GM13977 (cell line): ENCODE measurements around the gene ARRDC2.

ENCODE experiments used
- DNase-seq: peaks from one replicate; pipeline ENCODE4 v3.0.0; 2012; ENCODE audit warnings: low spot score
- in situ Hi-C: fragments of 300-500 bp; cut with MboI; formaldehyde crosslinking; loops from one replicate; pipeline ENCODE4 v1.12.0; 2022; ENCODE audit warnings: low sequenced_read_pairs, low pct_unique_long_range_greater_than_20kb, mixed read lengths, inconsistent platforms; ENCODE audit not compliant: unreplicated experiment
- TF ChIP-seq, protein P1 (sequence below): IDR thresholded peaks from 2 replicates; pipeline ENCODE4 v1.5.1; 2012; ENCODE audit warnings: mild to moderate bottlenecking, control low read depth; ENCODE audit not compliant: insufficient read depth; ENCODE audit errors: extremely low read depth, missing control alignments

ARRDC2 gene

DNA sequence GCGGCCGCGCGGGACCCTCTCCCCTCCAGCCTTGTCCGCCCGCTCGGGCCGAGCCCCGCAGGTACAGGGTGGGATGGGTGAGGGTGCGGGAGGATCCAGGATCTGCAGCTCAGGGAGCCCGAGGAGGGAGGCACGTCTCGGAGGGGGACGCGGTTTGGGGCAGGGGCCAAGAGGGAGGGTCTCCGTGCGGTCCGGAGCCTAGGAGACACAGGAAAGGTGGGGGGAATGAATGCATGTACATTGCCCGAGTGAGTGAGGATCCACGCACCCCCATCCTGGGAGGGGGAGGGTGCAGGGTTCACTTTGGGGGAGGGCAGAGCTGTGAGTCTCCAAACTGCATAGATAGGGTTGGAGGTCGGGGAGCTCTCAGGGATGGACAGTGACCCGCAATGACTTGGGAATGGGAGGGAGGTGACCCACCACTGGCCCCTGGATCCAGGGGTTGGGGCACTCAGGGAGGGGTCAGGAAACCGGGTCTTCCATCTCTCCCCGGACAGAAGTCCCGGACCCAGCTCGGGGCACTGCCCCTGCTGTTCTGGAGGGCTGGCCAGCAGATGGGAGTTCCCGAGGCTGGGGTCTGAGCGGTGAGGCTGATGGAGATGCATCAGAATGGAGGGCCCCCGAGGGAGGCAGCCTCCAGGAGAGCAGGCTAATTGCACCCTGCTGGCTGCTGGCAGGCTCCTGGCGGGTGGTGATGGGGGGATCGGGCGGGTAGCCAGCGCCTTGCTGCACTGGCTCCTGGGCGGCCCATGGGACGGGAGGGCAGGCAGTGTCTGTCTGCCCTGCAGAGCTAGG lies 40.5 kb upstream of the ARRDC2 start:
- TF ChIP-seq, protein P1, sequence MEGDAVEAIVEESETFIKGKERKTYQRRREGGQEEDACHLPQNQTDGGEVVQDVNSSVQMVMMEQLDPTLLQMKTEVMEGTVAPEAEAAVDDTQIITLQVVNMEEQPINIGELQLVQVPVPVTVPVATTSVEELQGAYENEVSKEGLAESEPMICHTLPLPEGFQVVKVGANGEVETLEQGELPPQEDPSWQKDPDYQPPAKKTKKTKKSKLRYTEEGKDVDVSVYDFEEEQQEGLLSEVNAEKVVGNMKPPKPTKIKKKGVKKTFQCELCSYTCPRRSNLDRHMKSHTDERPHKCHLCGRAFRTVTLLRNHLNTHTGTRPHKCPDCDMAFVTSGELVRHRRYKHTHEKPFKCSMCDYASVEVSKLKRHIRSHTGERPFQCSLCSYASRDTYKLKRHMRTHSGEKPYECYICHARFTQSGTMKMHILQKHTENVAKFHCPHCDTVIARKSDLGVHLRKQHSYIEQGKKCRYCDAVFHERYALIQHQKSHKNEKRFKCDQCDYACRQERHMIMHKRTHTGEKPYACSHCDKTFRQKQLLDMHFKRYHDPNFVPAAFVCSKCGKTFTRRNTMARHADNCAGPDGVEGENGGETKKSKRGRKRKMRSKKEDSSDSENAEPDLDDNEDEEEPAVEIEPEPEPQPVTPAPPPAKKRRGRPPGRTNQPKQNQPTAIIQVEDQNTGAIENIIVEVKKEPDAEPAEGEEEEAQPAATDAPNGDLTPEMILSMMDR = no peak
- no peak for DNase-seq
- in situ Hi-C loops = no loop called here

GRCh38 chr19:17968362-17968761 lies 39.6 kb upstream of the ARRDC2 start:
- TF ChIP-seq, protein P1 = no peak
- in situ Hi-C loops = no loop called here
- DNase-seq = no peak

DNA sequence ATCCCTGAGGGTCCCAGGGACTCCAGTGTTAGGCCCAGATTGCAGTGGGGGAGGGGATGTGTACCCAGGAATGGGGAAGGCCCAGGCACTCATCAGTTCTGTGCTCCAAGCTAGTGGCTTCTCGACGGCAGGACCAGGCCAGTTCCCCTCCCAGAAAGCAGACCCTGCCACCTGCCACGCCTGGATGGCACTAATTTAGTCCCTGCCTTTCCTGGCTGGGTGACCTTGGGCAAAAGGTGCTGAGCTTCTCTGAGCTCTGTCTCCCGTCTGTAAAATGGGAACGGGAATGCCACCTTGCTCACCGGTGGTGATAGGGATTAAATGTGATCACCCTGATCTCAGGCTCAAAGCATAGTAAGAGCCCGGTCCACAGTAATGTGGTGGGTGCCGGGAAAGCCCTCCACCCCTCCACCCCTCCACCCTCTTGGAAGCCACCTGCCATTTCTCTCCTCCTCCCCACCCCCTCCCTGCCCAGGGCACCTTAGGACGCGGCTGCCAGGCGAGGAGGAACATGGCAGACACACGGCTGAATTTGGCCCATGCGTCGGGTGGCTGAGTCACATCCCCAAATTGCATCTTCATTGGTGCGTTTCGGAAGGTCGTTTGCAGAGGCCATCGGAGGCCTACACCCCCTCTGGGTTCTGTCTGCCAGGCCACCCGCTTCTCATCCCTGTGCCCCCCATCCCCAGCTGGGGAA lies 38.7 kb upstream of the ARRDC2 start:
- TF ChIP-seq, protein P1 = no peak
- no peak for DNase-seq
- in situ Hi-C loops = no loop called here

DNA sequence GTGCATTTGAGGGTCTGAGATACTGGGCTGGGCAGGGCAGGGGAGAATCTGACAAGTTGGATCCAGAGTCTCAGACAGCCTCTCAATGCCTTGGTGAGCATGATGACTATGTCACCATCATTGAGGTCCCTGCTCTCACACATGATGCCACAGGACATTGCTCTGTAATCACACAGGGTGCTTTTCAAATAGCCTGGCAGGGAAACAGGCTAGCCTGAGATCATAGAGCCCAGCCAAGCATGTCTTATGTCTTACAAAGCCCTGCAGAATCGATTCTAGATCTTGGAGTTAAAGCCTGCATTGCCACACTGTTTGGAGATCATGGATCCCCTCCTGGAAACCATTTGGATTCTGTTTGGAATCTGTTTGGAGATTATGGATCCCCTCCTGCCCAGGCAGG lies 35.7 kb upstream of the ARRDC2 start:
- DNase-seq = no peak
- TF ChIP-seq, protein P1 = no peak
- in situ Hi-C loops = no loop called here

- in situ Hi-C loops = no loop called here
- TF ChIP-seq, protein P1 = no peak
- DNase-seq = no peak
Observed at GRCh38 chr19:17973759-17974158, 34.2 kb upstream of the ARRDC2 start.

- TF ChIP-seq, protein P1 = no peak
Observed at GRCh38 chr19:17974551-17974950, 33.4 kb upstream of the ARRDC2 start.

More at GRCh38 chr19:17974551-17974950, 33.4 kb upstream of the ARRDC2 start:
- no peak for DNase-seq
- in situ Hi-C loops = no loop called here
